Measurements from ENCODE around the gene PPP4R4.

- TF ChIP-seq CTCF (IDR thresholded peaks at IDR 0.05; ENCODE audit: insufficient read depth, low read length, poor library complexity, severe bottlenecking) (no peak), EZH2phosphoT487 (conservative IDR thresholded peaks at IDR 0.05; ENCODE audit: low read length) (no peak)
These were observed 21.9 kb downstream of the PPP4R4 start for GRCh38 chr14:94196057-94196456.
